BE2C (cell line): ENCODE data around the gene BCL6B.
"Not testable (repeated sequence)": the region's sequence is repeated elsewhere in the genome, so short reads cannot be mapped to it uniquely, and the experiment has no call there.

Experiments
- DNase-seq: peaks from one replicate; pipeline ENCODE4 v3.0.0-alpha.2; 2020
- H3K27me3 ChIP-seq: fragments of 250-450 bp; sonication (Bioruptor Pico); 2 replicates; pipeline ENCODE4 v1.5.1; 2020; ENCODE audit warnings: mild to moderate bottlenecking
- H3K36me3 ChIP-seq: fragments of 250-450 bp; sonication (Bioruptor Pico); 2 replicates; pipeline ENCODE4 v1.5.1; 2020; ENCODE audit warnings: mild to moderate bottlenecking
- H3K4me1 ChIP-seq: fragments of 250-450 bp; sonication (Bioruptor Pico); 2 replicates; pipeline ENCODE4 v1.5.1; 2020
- H3K4me3 ChIP-seq: 2 replicates; pipeline ENCODE4 v1.5.1; 2011; ENCODE audit warnings: low read depth, low read length
- H3K9me3 ChIP-seq: fragments of 250-450 bp; sonication (Bioruptor Pico); 2 replicates; pipeline ENCODE4 v1.5.1; 2020
- TF ChIP-seq, protein P1 (sequence below): IDR thresholded peaks from 2 replicates; pipeline ENCODE4 v1.5.1; 2012; ENCODE audit warnings: mild to moderate bottlenecking, low read depth, low read length

The BCL6B gene

DNA sequence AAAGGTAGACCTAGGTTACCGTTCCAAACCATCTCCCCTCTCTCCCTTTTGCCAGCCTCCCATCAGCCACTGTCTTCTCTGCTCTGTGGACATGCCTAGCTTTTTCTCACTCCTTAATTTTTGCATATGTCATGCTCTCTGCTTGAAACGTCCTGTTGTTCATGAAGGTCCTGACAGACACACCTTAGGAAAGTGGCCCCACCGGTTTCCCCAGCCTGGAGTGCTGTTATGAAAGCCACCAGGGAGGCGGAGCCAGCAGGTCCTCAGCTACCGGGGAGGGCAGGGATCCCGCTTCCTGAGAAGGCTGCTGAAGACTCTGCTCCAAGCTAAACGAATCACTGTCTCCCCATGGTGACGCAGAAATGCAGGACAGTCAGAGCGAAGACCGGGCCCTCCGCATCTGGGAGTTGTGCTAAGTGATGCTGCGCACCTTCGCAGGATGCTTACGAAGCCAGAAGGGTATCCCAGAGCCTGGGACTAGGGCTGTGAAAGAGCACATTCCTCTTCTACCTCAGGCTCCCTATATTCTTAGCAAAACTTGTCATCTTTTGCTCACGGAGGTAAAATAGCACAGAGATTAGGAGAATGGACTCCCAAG, 23.4 kb downstream of the BCL6B start:
- Histone ChIP-seq H3K9me3 (no peaks in the 10 kb centered on the region), H3K36me3 (no peaks in the 10 kb centered on the region), H3K27me3 (peaks cover 42% of the 10 kb centered on the region), H3K4me3 (no peak overlapping the region), H3K4me1 (no peaks in the 10 kb centered on the region)
- TF ChIP-seq, protein P1, sequence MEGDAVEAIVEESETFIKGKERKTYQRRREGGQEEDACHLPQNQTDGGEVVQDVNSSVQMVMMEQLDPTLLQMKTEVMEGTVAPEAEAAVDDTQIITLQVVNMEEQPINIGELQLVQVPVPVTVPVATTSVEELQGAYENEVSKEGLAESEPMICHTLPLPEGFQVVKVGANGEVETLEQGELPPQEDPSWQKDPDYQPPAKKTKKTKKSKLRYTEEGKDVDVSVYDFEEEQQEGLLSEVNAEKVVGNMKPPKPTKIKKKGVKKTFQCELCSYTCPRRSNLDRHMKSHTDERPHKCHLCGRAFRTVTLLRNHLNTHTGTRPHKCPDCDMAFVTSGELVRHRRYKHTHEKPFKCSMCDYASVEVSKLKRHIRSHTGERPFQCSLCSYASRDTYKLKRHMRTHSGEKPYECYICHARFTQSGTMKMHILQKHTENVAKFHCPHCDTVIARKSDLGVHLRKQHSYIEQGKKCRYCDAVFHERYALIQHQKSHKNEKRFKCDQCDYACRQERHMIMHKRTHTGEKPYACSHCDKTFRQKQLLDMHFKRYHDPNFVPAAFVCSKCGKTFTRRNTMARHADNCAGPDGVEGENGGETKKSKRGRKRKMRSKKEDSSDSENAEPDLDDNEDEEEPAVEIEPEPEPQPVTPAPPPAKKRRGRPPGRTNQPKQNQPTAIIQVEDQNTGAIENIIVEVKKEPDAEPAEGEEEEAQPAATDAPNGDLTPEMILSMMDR, result no peak
- no peak for DNase-seq

DNA sequence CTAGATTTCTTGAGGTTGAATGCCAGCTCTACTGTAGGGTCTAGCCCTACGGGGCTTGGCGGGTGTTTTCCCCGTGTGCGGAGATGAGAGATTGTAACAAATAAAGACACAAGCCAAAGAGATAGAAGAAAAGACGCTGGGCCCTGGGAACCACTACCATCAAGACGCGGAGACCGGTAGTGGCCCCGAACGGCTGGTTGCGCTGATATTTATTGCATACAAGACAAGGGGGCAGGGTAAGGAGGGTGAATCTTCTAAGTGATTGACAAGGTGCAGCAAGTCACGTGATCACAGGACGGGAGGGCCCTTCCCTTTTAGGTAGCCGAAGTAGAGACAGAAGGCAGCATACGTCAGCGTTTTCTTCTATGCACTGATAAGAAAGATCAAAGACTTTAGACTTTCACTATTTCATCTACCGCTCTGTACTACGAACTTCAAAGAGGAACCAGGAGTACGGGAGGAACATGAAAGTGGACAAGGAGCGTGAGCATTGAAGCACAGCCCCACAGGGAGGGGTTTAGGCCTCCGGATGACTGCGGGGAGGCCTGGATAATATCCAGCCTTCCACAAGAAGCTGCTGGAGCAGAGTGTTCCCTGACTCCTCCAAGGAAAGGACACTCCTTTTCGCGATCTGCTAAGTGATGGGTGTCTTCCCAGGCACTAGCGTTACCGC, 24.0 kb downstream of the BCL6B start:
- not testable (repeated sequence) for H3K9me3 ChIP-seq, H3K36me3 ChIP-seq, H3K4me1 ChIP-seq, DNase-seq, H3K4me3 ChIP-seq
- peaks cover 42% of the 10 kb centered on the region for H3K27me3 ChIP-seq

DNA sequence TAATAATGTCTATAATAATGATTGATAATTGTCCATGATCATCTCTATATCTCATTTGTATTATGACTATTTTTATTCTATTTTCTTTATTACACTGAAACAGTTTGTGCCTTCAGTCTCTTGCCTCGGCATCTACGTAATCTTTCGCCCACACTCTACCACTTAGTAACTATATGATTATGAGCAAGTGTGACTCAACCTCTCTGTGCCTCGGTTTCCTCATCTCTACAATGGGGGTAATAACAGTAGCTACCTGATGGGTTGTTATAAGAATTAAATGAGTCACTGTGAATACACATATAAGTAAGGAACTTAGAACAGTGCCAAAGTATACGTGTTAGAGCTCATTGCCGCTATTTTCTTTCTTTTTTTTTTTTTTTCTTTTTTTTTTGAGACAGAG, 24.7 kb downstream of the BCL6B start:
- no peaks in the 10 kb centered on the region for H3K9me3 ChIP-seq
- H3K4me1 ChIP-seq, result no peaks in the 10 kb centered on the region
- peaks cover 36% of the 10 kb centered on the region for H3K27me3 ChIP-seq
- H3K36me3 ChIP-seq, result no peaks in the 10 kb centered on the region
- TF ChIP-seq, protein P1, result no peak
- H3K4me3 ChIP-seq, result no peak overlapping the region
- no peak for DNase-seq

DNA sequence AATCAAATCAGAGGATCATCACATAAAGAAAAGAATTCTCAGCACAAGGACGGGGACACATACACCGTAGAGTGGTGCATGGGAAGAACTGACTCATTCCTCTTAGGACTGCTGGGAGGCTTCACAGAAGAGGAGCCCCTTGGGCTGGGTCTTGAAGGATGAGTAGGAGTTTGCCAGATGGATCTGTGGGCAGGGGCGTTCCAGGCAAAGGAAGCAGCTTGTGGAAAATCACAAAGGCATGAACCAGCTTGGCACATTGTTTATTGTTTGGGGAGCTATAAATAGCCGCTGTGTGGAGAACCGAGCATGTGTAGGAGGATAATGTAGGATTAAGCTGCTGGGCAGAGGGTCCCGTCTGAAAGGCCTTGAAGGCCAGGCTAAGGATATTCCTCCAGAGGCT, 26.1 kb downstream of the BCL6B start:
- Histone ChIP-seq H3K36me3 (no peaks in the 10 kb centered on the region), H3K4me3 (no peak overlapping the region), H3K27me3 (peaks cover 22% of the 10 kb centered on the region), H3K9me3 (no peaks in the 10 kb centered on the region), H3K4me1 (no peaks in the 10 kb centered on the region)
- TF ChIP-seq, protein P1, result no peak
- no peak for DNase-seq

DNA sequence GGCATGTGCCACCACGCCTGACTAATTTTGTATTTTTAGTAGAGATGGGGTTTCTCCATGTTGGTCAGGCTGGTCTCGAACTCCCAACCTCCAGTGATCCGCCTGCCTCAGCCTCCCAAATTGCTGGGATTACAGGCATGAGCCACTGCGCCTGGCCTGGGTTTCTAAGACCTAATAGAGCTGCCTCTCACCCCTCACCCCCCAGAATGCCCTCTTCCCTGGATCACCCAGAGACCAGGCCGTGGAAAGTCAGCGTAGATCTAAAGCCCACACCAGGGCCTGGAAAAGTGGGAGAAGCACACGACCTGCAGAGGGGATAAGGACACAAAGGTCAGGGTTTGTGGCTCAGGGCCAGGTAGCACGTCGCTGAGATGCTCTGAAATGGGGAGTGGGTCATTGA, 27.7 kb downstream of the BCL6B start:
- not testable (repeated sequence) for DNase-seq, H3K4me3 ChIP-seq, H3K4me1 ChIP-seq, H3K9me3 ChIP-seq, H3K36me3 ChIP-seq
- H3K27me3 ChIP-seq, result peaks cover 15% of the 10 kb centered on the region

DNA sequence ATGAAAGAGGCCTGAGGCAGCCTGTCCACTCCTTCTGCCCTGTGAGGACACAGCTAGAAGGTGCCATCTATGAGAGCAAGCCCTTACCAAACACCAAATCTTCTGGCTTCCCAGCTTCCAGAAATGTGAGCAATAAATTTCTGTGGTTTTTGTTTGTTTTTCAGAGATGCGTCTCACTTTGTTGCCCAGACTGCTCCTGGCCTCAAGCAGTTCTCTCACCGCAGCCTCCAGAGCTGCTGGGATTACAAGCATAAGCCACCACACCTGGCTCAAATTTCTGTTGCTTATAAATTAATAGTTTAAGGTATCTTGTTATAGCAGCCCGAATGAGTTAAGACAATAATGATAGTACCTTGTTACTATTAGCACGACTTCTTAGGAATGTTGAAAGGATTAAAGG, 33.5 kb downstream of the BCL6B start:
- Histone ChIP-seq H3K36me3 (no peaks in the 10 kb centered on the region), H3K4me3 (no peak overlapping the region), H3K9me3 (no peaks in the 10 kb centered on the region), H3K27me3 (no peaks in the 10 kb centered on the region), H3K4me1 (no peaks in the 10 kb centered on the region)
- TF ChIP-seq, protein P1, result no peak
- no peak for DNase-seq

DNA sequence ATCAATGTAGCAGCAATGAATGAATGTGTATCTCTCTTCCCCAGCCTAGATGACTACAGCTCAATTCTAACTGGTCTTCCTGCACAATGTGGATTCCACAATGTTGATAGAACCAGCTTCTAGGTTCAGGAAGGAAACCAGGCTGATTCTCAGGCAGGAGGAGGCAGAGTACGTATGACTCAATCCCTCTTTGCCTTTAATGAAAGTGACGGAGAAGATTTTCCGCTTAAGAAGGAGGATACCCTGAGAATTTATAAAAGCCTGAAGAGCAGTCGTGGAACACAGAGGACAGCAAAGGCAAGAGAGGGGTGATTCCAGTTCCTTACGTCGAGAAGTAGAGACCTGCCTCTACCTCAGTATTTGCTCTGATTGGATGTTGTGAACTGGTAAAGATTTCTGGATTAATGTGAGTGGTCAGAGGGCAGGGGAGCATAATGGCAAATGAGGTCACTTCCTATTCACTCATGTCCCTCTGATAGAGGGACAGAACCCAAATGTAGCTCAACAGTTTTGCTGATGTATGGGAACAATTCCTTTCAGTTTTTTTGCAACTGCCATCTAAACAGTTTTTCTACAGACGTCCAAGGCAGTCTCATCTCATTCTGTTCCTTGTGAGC, 36.1 kb downstream of the BCL6B start:
- TF ChIP-seq, protein P1, result no peak
- no peaks in the 10 kb centered on the region for H3K27me3 ChIP-seq
- DNase-seq, result no peak

More for the DNA sequence above, 36.1 kb downstream of the BCL6B start:
- H3K4me1 ChIP-seq, result peaks cover 4% of the 10 kb centered on the region
- no peaks in the 10 kb centered on the region for H3K9me3 ChIP-seq
- H3K36me3 ChIP-seq, result no peaks in the 10 kb centered on the region
- no peak overlapping the region for H3K4me3 ChIP-seq
